Heart right ventricle (tissue), 16 donors: ENCODE measurements around the gene ZNF3. TPM values are rescaled to one million over a fixed set of nuclear protein-coding genes. Genes with fewer than 3 reads are reported as not detected.

ENCODE experiments used
- ATAC-seq, 8 donors: fragments of 200-7000 bp; cut with Tn5 transposase; one replicate each; pipeline ENCODE4 v1.9.1; 2020; ENCODE audit warnings: mild to moderate bottlenecking in 8 of 8, moderate library complexity in 8 of 8, moderate number of reproducible peaks in 1 of 8
- DNase-seq, 2 donors: peaks; one replicate each; pipeline ENCODE4 v3.0.0-alpha.2; 2020
- H3K27ac ChIP-seq, 10 donors: fragments of 200-600 bp; sonication (generic) in 2 of 10; one replicate each; pipeline versions ENCODE4 v1.5.0 to v1.8.0; 2020 to 2022; ENCODE audit warnings: mild to moderate bottlenecking in 3 of 10
- H3K27me3 ChIP-seq, 7 donors: fragments of 200-600 bp; one replicate each; pipeline ENCODE4 v1.8.0; 2021 to 2022; ENCODE audit warnings: mild to moderate bottlenecking in 2 of 7
- H3K36me3 ChIP-seq, 9 donors: fragments of 200-600 bp; sonication (generic) in 1 of 9; one replicate each; pipeline versions ENCODE4 v1.5.0 to v1.8.0; 2020 to 2022; ENCODE audit warnings: mild to moderate bottlenecking in 2 of 9
- H3K4me1 ChIP-seq, 9 donors: fragments of 200-600 bp; sonication (generic) in 1 of 9; one replicate each; pipeline versions ENCODE4 v1.5.0 to v1.8.0; 2020 to 2022; ENCODE audit warnings: mild to moderate bottlenecking in 4 of 9
- H3K4me3 ChIP-seq, 10 donors: fragments of 200-600 bp; sonication (generic) in 2 of 10; one replicate each; pipeline versions ENCODE4 v1.5.0 to v1.8.0; 2020 to 2022; ENCODE audit warnings: mild to moderate bottlenecking in 7 of 10, moderate library complexity in 2 of 10
- H3K9me3 ChIP-seq, 11 donors: fragments of 200-600 bp in 10 of 11; sonication (generic) in 2 of 11; one replicate each; pipeline versions ENCODE4 v1.5.0 to v1.8.0; 2013 to 2022; ENCODE audit warnings: mild to moderate bottlenecking in 2 of 11, control low read depth in 1 of 11, moderate library complexity in 1 of 11
- WGBS, 2 donors: extraction: QIAGEN DNeasy Blood & Tissue Kit; methylation state at CpG; one replicate each; pipeline ENCODE4 v1.1.7; 2013; ENCODE audit warnings: inconsistent platforms in 1 of 2; 5-methylcytosine and 5-hydroxymethylcytosine counted together
- intact Hi-C, 10 donors: fragments of 100-400 bp; cut with DNase I; formaldehyde crosslinking; loops; one replicate each; pipeline versions ENCODE4 v1.11.1 to v1.14.2; 2022
- polyA plus RNA-seq, 2 donors: library from polyadenylated mRNA; stranded (reverse); fragments of 200-250 nt; gene quantifications; one replicate each; pipeline ENCODE4 v1.2.3, GENCODE V29; 2013
- total RNA-seq, 10 donors: library from RNA; stranded (reverse); fragmentation: NEBNext Ultra II Directional in 3 of 10; extraction: Animal tissue kit (Norgen Biotek cat#: 25700) in 3 of 10; gene quantifications; one replicate each; pipeline versions ENCODE4 v1.2.1 to v1.2.4, GENCODE V29; 2021 to 2023
- TF ChIP-seq, protein P1 (sequence below), 9 donors: fragments of 200-600 bp; sonication (generic) in 2 of 9; IDR thresholded peaks; one replicate each; pipeline versions ENCODE4 v1.5.0 to v1.8.0; 2021 to 2022; ENCODE audit warnings: antibody characterized with exemption in 9 of 9, mild to moderate bottlenecking in 5 of 9, moderate library complexity in 1 of 9
- donor health status: Arrhythmogenic right ventricular cardiomyopathy.
- donor health status: ischemic (EF 13 %, LVEDD 7.1; RV severe dilation, severe dysfunction).
- donor health status: healthy with polysubstance abuse.
- donor health status: DM: no; HTN: yes; CAD: no.
- donor health status: DM: no; HTN: no; CAD: no.
- donor health status: ischemic (EF 25% LVEDD 6.9; RV normal size, moderate dysfunction).
- donor health status: ischemic (EF 25% LVEDD 5.7; RV mildly dilated, moderate dysfunction).
- donor health status: healthy.
- donor health status: DM: yes; HTN: yes; CAD: no.
- donor health status: Ischemic cardiomyopathy.
- donor health status: ischemic (EF 35%, LVEDD 5.7; RV mildly dilated, moderate dysfunction).
- donor health status: nonischemic (EF 11% LVEDD 7.7; RV severe dilation, severe dysfunction).
- donor health status: DM: yes; HTN: yes; CAD: no.
- donor health status: PGD.
- donor health status: ischemic (EF 29% LVEDD 5.4; RV normal size, mild dysfunction).
- donor health status: nonischemic (EF 23%, LVEDD 6.1; RV moderate dilation, normal function).

ZNF3 gene
- total and polyA plus RNA-seq, 12 donors: 9.0 to 17.8 (median 15.3) TPM

DNA sequence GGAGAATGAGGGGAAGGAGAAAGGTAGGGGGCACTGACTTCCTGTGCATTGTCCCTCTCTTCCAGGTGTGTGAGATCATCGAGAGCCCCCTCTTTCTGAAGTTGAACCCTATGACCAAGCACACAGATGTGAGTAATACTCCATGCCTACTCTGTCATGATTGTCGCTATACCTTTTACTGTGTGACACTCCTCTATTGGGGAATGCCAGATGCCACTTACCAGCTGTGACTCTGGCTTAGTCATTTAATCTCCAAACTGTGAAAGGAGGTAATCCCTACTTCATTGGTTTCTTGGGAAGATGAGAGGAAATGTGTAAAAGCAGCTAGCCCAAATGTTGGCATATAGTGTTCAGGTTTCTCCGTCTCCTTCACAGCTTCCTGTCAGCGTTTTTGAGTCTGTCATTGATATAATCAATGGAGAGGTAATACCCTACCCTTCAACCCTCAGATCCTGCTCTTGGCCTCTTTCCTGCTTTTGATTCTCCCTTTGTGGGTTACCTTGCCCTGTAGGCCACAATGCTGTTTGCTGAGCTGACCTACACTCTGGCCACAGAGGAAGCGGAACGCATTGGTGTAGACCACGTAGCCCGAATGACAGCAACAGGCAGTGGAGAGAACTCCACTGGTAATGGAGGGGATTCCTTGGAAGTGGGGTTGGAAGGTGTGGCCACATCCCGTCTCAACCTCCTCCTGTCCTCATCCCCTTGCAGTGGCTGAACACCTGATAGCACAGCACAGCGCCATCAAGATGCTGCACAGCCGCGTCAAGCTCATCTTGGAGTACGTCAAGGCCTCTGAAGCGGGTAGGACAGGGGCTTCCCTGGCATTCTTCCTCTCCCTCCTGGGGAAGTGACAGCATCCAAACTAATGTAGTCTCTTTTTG lies 9.2 kb upstream of the ZNF3 start:
- intact Hi-C loops: no loop called here
- TF ChIP-seq, protein P1, sequence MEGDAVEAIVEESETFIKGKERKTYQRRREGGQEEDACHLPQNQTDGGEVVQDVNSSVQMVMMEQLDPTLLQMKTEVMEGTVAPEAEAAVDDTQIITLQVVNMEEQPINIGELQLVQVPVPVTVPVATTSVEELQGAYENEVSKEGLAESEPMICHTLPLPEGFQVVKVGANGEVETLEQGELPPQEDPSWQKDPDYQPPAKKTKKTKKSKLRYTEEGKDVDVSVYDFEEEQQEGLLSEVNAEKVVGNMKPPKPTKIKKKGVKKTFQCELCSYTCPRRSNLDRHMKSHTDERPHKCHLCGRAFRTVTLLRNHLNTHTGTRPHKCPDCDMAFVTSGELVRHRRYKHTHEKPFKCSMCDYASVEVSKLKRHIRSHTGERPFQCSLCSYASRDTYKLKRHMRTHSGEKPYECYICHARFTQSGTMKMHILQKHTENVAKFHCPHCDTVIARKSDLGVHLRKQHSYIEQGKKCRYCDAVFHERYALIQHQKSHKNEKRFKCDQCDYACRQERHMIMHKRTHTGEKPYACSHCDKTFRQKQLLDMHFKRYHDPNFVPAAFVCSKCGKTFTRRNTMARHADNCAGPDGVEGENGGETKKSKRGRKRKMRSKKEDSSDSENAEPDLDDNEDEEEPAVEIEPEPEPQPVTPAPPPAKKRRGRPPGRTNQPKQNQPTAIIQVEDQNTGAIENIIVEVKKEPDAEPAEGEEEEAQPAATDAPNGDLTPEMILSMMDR (IDR thresholded peaks at IDR 0.05): no peak
- no peak for DNase-seq
- no peak overlapping the region for H3K4me3 ChIP-seq
- H3K4me1 ChIP-seq: peaks cover 5 to 44% (median 23%) of the 10 kb centered on the region in 9 donors
- WGBS, 2 donors: 87 to 92% methylated on average over 14 of the region's 14 CpGs
- no peak overlapping the region for H3K27ac ChIP-seq
- no peaks in the 10 kb centered on the region for H3K27me3 ChIP-seq
- H3K9me3 ChIP-seq: no peaks in the 10 kb centered on the region
- H3K36me3 ChIP-seq: peaks cover 0 to 60% (median 49%) of the 10 kb centered on the region in 9 donors
- no peak for ATAC-seq

DNA sequence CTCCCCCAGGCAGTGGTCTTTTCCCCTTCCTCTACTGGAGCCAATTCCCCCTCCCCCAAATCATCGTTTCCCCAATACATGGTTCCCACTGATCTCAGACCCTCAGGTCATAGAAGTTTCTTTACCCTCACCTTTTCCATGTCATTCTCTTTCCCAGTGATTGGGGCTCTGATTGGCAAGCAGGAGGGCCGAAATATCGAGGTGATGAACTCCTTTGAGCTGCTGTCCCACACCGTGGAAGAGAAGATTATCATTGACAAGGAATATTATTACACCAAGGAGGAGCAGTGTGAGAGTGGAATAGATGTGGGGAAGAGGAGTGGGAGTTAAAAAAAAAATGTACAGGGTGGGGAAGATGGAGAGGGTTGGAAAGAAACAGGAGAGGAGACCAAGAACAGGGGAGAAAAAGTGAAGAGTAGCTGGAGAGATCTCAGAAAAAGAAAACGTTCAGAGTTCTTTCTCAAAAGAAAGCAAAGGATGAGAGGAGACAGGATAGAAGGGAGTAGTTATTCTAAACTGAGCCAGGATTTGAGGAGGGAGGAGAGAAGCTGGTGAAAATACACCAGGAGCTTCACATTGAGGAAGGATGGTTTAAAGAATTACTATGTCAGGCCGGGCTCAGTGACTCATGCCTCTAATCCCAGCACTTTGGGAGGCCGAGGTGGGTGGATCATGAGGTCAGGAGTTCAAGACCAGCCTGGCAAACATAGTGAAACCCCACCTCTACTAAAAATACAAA lies 8.1 kb upstream of the ZNF3 start:
- Histone ChIP-seq H3K36me3 (peaks cover 0 to 49% (median 37%) of the 10 kb centered on the region in 9 donors), H3K27me3 (no peaks in the 10 kb centered on the region), H3K9me3 (no peaks in the 10 kb centered on the region), H3K4me1 (peaks cover 5 to 44% (median 23%) of the 10 kb centered on the region in 9 donors), H3K27ac (peak overlapping the region; percentile 42 to 98 (median 93)), H3K4me3 (peak overlapping the region; percentile 43 to 96 (median 84))
- WGBS, 2 donors: 30 to 42% methylated on average over 7 of the region's 7 CpGs
- ATAC-seq: no peak
- TF ChIP-seq, protein P1 (IDR thresholded peaks at IDR 0.05): no peak
- DNase-seq: no peak
- intact Hi-C loops: loop anchor here in 3 of 10 donors (5.0 to 10.0 kb wide), 3 partner anchors 38 to 175 kb away; partner anchors contain the start of genes TRIM4 (in 2 of the 3) and MBLAC1 (in 1 of the 3)

DNA sequence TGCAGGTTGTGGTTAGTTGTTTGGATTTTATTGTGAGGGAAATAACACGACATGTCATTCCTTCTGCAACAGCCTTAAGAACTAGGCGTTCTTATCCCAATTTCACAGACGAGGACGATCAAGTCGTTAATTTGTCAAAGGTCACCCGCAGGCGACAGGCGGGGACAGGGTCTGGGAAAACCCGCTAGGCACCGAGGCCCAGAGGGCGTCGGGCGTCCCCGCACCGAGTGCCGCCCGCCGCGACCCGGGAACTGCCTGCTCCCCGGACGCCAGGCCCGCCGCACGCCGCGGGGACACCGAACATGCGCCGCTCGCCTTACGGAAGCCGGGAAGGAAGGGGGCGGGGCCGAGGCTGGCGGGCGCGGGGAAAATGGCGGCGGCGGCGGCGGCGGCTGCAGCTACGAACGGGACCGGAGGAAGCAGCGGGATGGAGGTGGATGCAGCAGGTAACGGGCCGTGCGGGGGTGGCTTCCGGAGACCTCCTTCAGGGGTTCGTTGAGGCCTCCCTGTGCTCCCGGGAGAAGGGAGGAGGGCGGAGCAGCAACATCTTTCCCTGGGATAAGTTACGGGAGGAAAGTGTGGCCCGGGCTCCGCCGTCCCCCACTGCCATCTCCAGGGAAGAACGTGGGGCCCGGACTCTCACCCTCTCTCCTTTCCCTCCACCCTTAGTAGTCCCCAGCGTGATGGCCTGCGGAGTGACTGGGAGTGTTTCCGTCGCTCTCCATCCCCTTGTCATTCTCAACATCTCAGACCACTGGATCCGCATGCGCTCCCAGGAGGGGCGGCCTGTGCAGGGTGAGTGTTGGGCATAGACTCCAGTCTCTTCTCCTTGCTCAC lies 7.3 kb upstream of the ZNF3 start, which contains the start of gene COPS6:
COPS6 (plus strand) TSS at position 349 of the 837 bp plus-strand sequence; CDS start at position 371, 22 bp downstream.
- TF ChIP-seq, protein P1 (IDR thresholded peaks at IDR 0.05): no peak
- Histone ChIP-seq H3K27ac (peak within 1 kb of the TSS; percentile 42 to 98 (median 93)), H3K4me3 (peak within 1 kb of the TSS; percentile 43 to 96 (median 84)), H3K27me3 (no peaks in the 10 kb centered on the region), H3K9me3 (no peaks in the 10 kb centered on the region), H3K4me1 (peaks cover 5 to 42% (median 21%) of the 10 kb centered on the region in 9 donors), H3K36me3 (peaks cover 0 to 41% (median 29%) of the 10 kb centered on the region in 9 donors)
- intact Hi-C loops: loop anchor here in 3 of 10 donors (5.0 to 10.0 kb wide), 3 partner anchors 38 to 174 kb away; partner anchors contain the start of genes TRIM4 (in 2 of the 3) and MBLAC1 (in 1 of the 3)
- ATAC-seq (peak; percentile 84 to 89 (median 87)), DNase-seq (peak; percentile 88 to 89)
- 0 to 1% methylated on average over 51 to 67 of the region's 68 CpGs for WGBS, 2 donors
